Fibroblast of the aortic adventitia (primary cell): Measurements from ENCODE around the gene COL4A2. TPM values are rescaled to one million over a fixed set of nuclear protein-coding genes. Genes with fewer than 3 reads are reported as not detected.

ENCODE experiments used
- DNase-seq: peaks from one replicate; pipeline ENCODE4 v3.0.0-alpha.2; 2010; ENCODE audit warnings: low read depth
- H3K4me3 ChIP-seq: 2 replicates; pipeline ENCODE4 v1.5.1; 2011; ENCODE audit warnings: low read depth, mild to moderate bottlenecking, control low read depth, low read length, moderate library complexity
- CTCF ChIP-seq: IDR thresholded peaks from 2 replicates; pipeline ENCODE4 v1.5.1; 2011; ENCODE audit warnings: mild to moderate bottlenecking, low read length, control low read depth, inconsistent platforms; ENCODE audit not compliant: insufficient read depth
- total RNA-seq: library from RNA; depleted of rRNA; stranded (reverse); fragments of >200 nt; gene quantifications from 2 replicates; pipeline ENCODE4 v1.2.3, GENCODE V29; 2012; ENCODE audit warnings: low replicate concordance

COL4A2 gene
- total RNA-seq, 1 donor = 53.3 TPM

- no peak overlapping the region for H3K4me3 ChIP-seq
- TF ChIP-seq CTCF = no peak
- no peak for DNase-seq
Measured at GRCh38 chr13:110419946-110420345, 112.9 kb downstream of the COL4A2 start.

GRCh38 chr13:110420626-110421025 is 113.5 kb downstream of the COL4A2 start:
- H3K4me3 ChIP-seq = no peak overlapping the region
- no peak for DNase-seq
- TF ChIP-seq CTCF = no peak

- DNase-seq = no peak
- no peak overlapping the region for H3K4me3 ChIP-seq
- no peak for TF ChIP-seq CTCF
Measured at GRCh38 chr13:110421061-110421460, 114.0 kb downstream of the COL4A2 start.

DNA sequence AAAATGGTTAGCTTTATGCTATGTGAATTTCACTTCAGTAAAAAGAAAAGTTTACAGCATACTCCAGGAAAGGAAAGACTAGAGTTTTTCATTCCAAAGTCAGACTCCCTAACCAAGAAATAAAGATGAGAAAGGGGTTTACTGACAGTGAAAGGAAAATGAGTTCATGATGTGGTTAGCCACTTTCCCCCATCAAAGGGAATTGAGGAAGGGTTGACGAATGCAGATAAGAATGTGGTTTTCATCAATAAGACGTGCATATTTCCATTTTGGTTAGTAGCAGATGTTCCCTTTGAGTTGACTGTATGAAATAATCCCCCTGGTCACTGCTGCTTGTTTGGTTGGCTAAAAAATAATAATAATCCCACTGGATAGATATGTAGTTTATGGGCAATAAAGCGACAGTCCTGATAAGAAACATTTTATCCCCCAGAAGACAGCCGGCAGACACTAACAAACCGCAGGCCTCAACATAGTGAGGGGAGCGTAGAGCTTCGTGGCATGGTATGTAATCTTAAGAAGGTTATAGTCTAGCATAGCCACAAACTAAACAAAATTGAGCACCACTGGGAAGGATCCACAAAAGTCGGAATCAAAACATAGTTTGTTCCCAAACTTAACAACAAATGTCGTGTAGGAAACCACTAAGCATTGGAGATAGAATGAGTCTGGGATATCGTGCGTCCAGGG is 114.8 kb downstream of the COL4A2 start:
- DNase-seq = peak; percentile 33
- no peak for TF ChIP-seq CTCF
- H3K4me3 ChIP-seq = no peak overlapping the region

DNA sequence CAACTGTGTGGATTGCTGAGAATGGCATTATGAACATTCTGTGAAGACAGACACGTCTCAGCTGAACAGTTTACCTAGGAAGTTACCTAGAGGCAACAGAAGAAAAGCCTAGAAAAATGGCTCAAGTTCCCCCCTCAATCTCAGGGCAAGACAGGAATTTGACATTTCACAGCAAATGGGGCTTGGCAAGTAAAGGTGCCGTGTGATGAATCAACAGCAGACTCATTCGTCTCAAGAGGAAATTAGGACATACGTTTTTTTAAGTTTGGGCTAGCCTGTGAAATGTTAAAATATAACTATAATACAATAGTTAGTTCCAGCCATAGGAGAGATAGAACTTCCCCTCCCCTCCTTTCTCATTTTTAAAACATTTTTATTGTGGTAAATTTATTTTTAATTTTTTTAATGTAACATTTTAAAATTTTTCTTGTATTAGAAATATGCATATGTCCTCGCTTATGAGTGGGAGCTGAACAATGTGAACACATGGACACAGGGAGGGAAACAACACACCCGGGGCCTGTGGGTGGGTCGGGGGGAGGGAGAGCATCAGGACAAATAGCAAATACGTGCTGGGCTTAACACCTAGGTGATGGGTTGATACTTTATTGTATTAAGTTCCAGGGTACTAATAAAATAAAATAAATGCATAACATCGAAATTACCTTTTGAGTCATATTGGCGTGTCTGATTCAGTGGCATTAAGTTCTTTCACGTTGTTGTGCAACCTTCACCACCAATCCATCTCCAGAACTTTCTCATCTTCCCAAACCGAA is 116.0 kb downstream of the COL4A2 start:
- no peak overlapping the region for H3K4me3 ChIP-seq
- DNase-seq = peak; percentile 36
- no peak for TF ChIP-seq CTCF

DNA sequence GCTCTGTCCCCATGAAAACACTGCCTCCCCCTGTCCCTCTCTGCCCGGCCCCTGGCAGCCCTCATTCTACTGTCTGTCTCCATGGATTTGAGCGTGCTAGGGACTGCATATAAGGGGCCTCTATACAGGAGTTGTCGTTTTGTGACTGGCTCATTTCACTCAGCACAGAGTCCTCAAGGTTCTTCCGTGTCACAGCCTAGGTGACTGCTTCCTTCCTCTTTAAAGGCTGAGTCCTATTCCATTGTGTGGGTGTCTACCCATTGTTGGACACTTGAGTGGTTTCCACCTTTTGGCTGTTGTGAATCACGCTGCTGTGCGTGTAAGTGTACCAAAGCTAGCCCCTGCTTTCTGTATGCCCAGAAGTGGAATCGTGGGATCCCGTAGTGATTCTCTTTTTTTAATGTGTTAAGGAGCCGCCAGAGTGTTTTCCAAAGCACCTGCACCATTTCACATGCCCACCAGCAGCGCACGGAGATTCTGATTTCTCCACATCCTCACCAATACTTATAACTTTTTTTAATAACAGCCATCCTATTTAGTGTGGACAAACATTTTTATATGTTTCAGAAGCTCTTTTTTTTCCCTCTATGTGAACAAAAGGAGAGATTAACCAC is 116.7 kb downstream of the COL4A2 start:
- TF ChIP-seq CTCF = no peak
- H3K4me3 ChIP-seq = no peak overlapping the region
- DNase-seq = no peak
